ENCODE data around the gene DUSP9.

DNA sequence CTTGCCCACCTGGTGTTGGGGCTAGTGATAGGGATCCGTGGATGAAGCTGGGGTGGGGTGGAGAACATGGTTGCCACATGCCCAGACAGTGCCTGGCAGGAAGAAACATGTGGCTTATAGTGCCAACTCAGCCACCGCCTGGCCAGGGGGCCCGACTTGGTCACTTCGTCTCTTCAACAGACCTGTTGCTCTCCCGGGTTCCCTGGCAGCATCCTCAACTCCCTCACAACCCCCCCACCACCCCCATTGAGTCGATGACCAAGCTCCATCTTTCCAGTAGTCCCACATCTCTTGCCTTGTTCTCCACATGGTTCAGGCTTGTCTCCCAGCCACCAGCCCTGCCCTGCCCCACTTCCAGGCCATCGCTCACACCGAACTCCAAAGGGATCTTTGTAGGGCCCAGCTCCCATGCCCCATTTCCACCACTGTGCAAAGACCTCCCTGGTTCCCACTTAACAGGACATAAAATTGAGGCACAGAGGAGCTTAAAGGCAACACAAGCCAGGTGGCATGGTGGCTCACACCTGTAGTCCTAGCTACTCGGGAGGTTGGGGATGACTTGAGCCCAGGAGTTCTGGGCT, 18.8 kb downstream of the DUSP9 start:
- no peak for TF ChIP-seq EZH2 (IDR thresholded peaks at IDR 0.05; ENCODE audit: borderline replicate concordance, control insufficient read depth, low read depth, low read length)
- TF ChIP-seq CTCF (IDR thresholded peaks at IDR 0.05 in 2 of 3, conservative IDR thresholded peaks at IDR 0.05 in 1 of 3; ENCODE audit: control insufficient read depth in 2 of 3, extremely low read depth in 1 of 3, insufficient read depth in 1 of 3, low read depth in 3 of 3, low read length in 3 of 3), result no peak
- TF ChIP-seq CHD1 (IDR thresholded peaks at IDR 0.05; ENCODE audit: low read depth, low read length), result no peak
- TF ChIP-seq BHLHE40 (IDR thresholded peaks at IDR 0.05; ENCODE audit: borderline replicate concordance in 1 of 2, low read depth in 2 of 2, low read length in 1 of 2), result no peak
- TF ChIP-seq YY1 (IDR thresholded peaks at IDR 0.05; ENCODE audit: low read depth, low read length), result no peak
- TF ChIP-seq KAT2A (conservative IDR thresholded peaks at IDR 0.05; ENCODE audit: control insufficient read depth, low read depth, low read length), result no peak
- no peak for TF ChIP-seq ZNF24 (IDR thresholded peaks at IDR 0.05)
- no peak for TF ChIP-seq ETV6 (conservative IDR thresholded peaks at IDR 0.05 in 1 of 2, IDR thresholded peaks at IDR 0.05 in 1 of 2; ENCODE audit: borderline replicate concordance in 1 of 2, low read depth in 1 of 2)
- no peak for TF ChIP-seq POLR2A (IDR thresholded peaks at IDR 0.05; ENCODE audit: low read depth, low read length)
- no peak for TF ChIP-seq SMC3 (IDR thresholded peaks at IDR 0.05; ENCODE audit: borderline replicate concordance, low read length)
- no peak for TF ChIP-seq FOXM1 (IDR thresholded peaks at IDR 0.05; ENCODE audit: low read depth, low read length)
- TF ChIP-seq EP300 (IDR thresholded peaks at IDR 0.05; ENCODE audit: borderline replicate concordance in 1 of 2, control insufficient read depth in 1 of 2, low read depth in 2 of 2, low read length in 2 of 2), result no peak
- TF ChIP-seq HCFC1 (IDR thresholded peaks at IDR 0.05; ENCODE audit: low read length), result no peak

Data from GM12878 (cell line).